HCT116 (cell line): ENCODE results near the gene NFASC. TPM values are rescaled to one million over a fixed set of nuclear protein-coding genes. Genes with fewer than 3 reads are reported as not detected.

Experiments used
- ATAC-seq: fragments of 200-7000 bp; cut with Tn5 transposase; 2 replicates; pipeline ENCODE4 v1.9.1; 2020; ENCODE audit warnings: mild to moderate bottlenecking, moderate library complexity
- BruUV-seq: library from RNA; stranded (reverse); fragments of 400-500 nt; replicated peaks from 2 replicates; lab custom pipeline; 2021; lab: Mats Ljungman, UMichigan
- CTCF ChIA-PET: fragments of 300-600 bp; sonication (Branson Sonifier 250); formaldehyde crosslinking; loops from one replicate; lab custom pipeline; 2021; ENCODE audit warnings: antibody characterized with exemption; lab: Charles Lee
- POLR2A ChIA-PET: fragments of 300-600, 350-600 bp; sonication (Branson Sonifier 250); formaldehyde crosslinking; loops from one replicate; lab custom pipeline; 2021; ENCODE audit warnings: antibody characterized with exemption; lab: Charles Lee
- RAD21 ChIA-PET, 2 experiments: fragments of 300-600 bp; sonication (Branson Sonifier 250); formaldehyde crosslinking; loops; one replicate each; lab custom pipeline; 2023; ENCODE audit warnings: low total read pairs in 2 of 2; ENCODE audit not compliant: uncharacterized antibody in 2 of 2, unreplicated experiment in 2 of 2, low non-redundant PET in 1 of 2; lab: Charles Lee
- DNase-seq: peaks from one replicate; pipeline ENCODE4 v3.0.0-alpha.2; 2010; ENCODE audit warnings: low read depth, low spot score
- H2AFZ ChIP-seq: fragments of 200-600 bp; shearing (Covaris generic), sonication (generic); 2 replicates; pipeline ENCODE4 v1.6.1; 2017; ENCODE audit warnings: low read depth, mixed run types, mixed read lengths, antibody characterized with exemption, low read length; ENCODE audit not compliant: poor library complexity, severe bottlenecking
- H3K27ac ChIP-seq: 2 replicates; pipeline ENCODE4 v1.5.1; 2012; ENCODE audit warnings: low read depth, low read length
- H3K27me3 ChIP-seq: fragments of 200-600 bp; sonication (generic); 2 replicates; pipeline ENCODE4 v1.6.1; 2016; ENCODE audit warnings: mixed run types, low read length, mixed read lengths; ENCODE audit not compliant: insufficient read depth
- H3K36me3 ChIP-seq, 2 experiments: fragments of 200-500 bp in 1 of 2; fragments of 200-600 bp in 1 of 2; sonication (Bioruptor generic) in 1 of 2; sonication (generic) in 1 of 2; 2 replicates each; pipeline versions ENCODE4 v1.5.1 to v1.6.1; 2014 to 2016; ENCODE audit warnings: low read length in 2 of 2, inconsistent platforms in 1 of 2, mixed read lengths in 1 of 2, mixed run types in 1 of 2; ENCODE audit not compliant: insufficient read depth in 2 of 2, control insufficient read depth in 1 of 2
- H3K4me1 ChIP-seq, 2 experiments: fragments of 200-600 bp in 1 of 2; sonication (generic) in 1 of 2; 2 replicates each; pipeline versions ENCODE4 v1.5.1 to v1.6.1; 2012 to 2017; ENCODE audit warnings: low read length in 2 of 2, inconsistent platforms in 1 of 2, mild to moderate bottlenecking in 1 of 2, mixed read lengths in 1 of 2, mixed run types in 1 of 2, moderate library complexity in 1 of 2; ENCODE audit not compliant: insufficient read depth in 2 of 2, control insufficient read depth in 1 of 2
- H3K4me2 ChIP-seq: fragments of 200-600 bp; sonication (generic); 2 replicates; pipeline ENCODE4 v1.6.1; 2017; ENCODE audit warnings: mixed run types, low read length, mixed read lengths
- H3K4me3 ChIP-seq, 2 experiments: fragments of 200-600 bp in 1 of 2; sonication (generic) in 1 of 2; replicated peaks in 1 of 2; 2 replicates each; pipeline ENCODE4 v1.5.1; 2011 to 2016; ENCODE audit warnings: low read length in 2 of 2, control low read depth in 1 of 2, low read depth in 1 of 2, mild to moderate bottlenecking in 1 of 2, mixed read lengths in 1 of 2, mixed run types in 1 of 2
- H3K79me2 ChIP-seq: fragments of 200-600 bp; sonication (generic); 2 replicates; pipeline ENCODE4 v1.6.1; 2017; ENCODE audit warnings: mild to moderate bottlenecking, mixed run types, low read length, moderate library complexity, mixed read lengths; ENCODE audit not compliant: insufficient read depth
- H3K9ac ChIP-seq: fragments of 200-600 bp; sonication (generic); 2 replicates; pipeline ENCODE4 v1.6.1; 2016; ENCODE audit warnings: low read length, mixed read lengths
- H3K9me2 ChIP-seq: fragments of 200-600 bp; sonication (generic), shearing (Covaris generic); 2 replicates; pipeline ENCODE4 v1.6.1; 2017; ENCODE audit warnings: mixed run types, mild to moderate bottlenecking, moderate library complexity; ENCODE audit not compliant: insufficient read depth
- H3K9me3 ChIP-seq, 2 experiments: fragments of 200-500 bp in 1 of 2; fragments of 200-600 bp in 1 of 2; sonication (Bioruptor generic) in 1 of 2; sonication (generic) in 1 of 2; 2 replicates each; pipeline ENCODE4 v1.6.1; 2014 to 2017; ENCODE audit warnings: low read length in 2 of 2, mixed read lengths in 2 of 2, inconsistent platforms in 1 of 2, low read depth in 1 of 2, mild to moderate bottlenecking in 1 of 2, mixed run types in 1 of 2, moderate library complexity in 1 of 2; ENCODE audit not compliant: control insufficient read depth in 1 of 2, insufficient read depth in 1 of 2
- H4K20me1 ChIP-seq: fragments of 200-600 bp; sonication (generic), shearing (Covaris generic); 2 replicates; pipeline ENCODE4 v1.6.1; 2017; ENCODE audit warnings: mixed run types, mild to moderate bottlenecking, moderate library complexity; ENCODE audit not compliant: insufficient read depth
- ELF1 ChIP-seq: IDR thresholded peaks from 2 replicates; pipeline ENCODE4 v1.6.1; 2012; ENCODE audit warnings: low read depth, borderline replicate concordance
- EZH2 ChIP-seq: fragments of 200-600 bp; sonication (generic); IDR thresholded peaks from 2 replicates; pipeline ENCODE4 v1.6.1; 2017; ENCODE audit warnings: antibody characterized with exemption, mixed run types
- EZH2phosphoT487 ChIP-seq: fragments of 200-600 bp; IDR thresholded peaks from 2 replicates; pipeline ENCODE4 v1.6.1; 2018; ENCODE audit warnings: antibody characterized with exemption, borderline replicate concordance
- FOSL1 ChIP-seq: IDR thresholded peaks from 2 replicates; pipeline ENCODE4 v1.6.1; 2012; ENCODE audit warnings: low read depth
- JUND ChIP-seq: IDR thresholded peaks from 2 replicates; pipeline ENCODE4 v1.6.1; 2012
- RAD21 ChIP-seq: IDR thresholded peaks from 2 replicates; pipeline ENCODE4 v1.6.1; 2012; ENCODE audit warnings: low read depth, mild to moderate bottlenecking
- SP1 ChIP-seq: IDR thresholded peaks from 2 replicates; pipeline ENCODE4 v1.6.1; 2012; ENCODE audit warnings: low read depth
- SRF ChIP-seq: IDR thresholded peaks from 2 replicates; pipeline ENCODE4 v1.6.1; 2012; ENCODE audit warnings: low read depth
- TCF7L2 ChIP-seq: IDR thresholded peaks from 2 replicates; pipeline ENCODE4 v1.7.0; 2011; ENCODE audit warnings: borderline replicate concordance, inconsistent platforms; ENCODE audit not compliant: insufficient read depth, insufficient read length; ENCODE audit errors: extremely low read depth
- YY1 ChIP-seq: IDR thresholded peaks from 2 replicates; pipeline ENCODE4 v1.6.1; 2011; ENCODE audit warnings: low read length, low read depth, moderate library complexity, mild to moderate bottlenecking; ENCODE audit not compliant: insufficient replicate concordance; ENCODE audit errors: extremely low read depth
- ZNF274 ChIP-seq: fragments of 200-500 bp; sonication (Bioruptor generic); IDR thresholded peaks from 2 replicates; pipeline ENCODE4 v1.6.1; 2014; ENCODE audit warnings: mild to moderate bottlenecking, low read depth, low read length, inconsistent platforms
- intact Hi-C: fragments of 100-400 bp; cut with micrococcal nuclease; formaldehyde crosslinking; loops from 2 replicates; pipeline ENCODE4 v1.10.0; 2022
- total RNA-seq: library from RNA; stranded (reverse); gene quantifications from one replicate; pipeline ENCODE4 v1.2.1, GENCODE V29; 2021; ENCODE audit not compliant: unreplicated experiment
- TF ChIP-seq, protein P1 (sequence below): IDR thresholded peaks from 2 replicates; pipeline ENCODE4 v1.6.1; 2012
- TF ChIP-seq, protein P2 (sequence below): IDR thresholded peaks from 2 replicates; pipeline ENCODE4 v1.6.1; 2012
- TF ChIP-seq, protein P3 (sequence below), 3 experiments: fragments of 200-600 bp in 1 of 3; sonication (generic) in 1 of 3; IDR thresholded peaks in 2 of 3; conservative IDR thresholded peaks in 1 of 3; 2 replicates each; pipeline ENCODE4 v1.5.1; 2012 to 2017; ENCODE audit warnings: low read depth in 2 of 3, low read length in 2 of 3, antibody characterized with exemption in 1 of 3, borderline replicate concordance in 1 of 3, control low read depth in 1 of 3, mild to moderate bottlenecking in 1 of 3, mixed read lengths in 1 of 3, mixed run types in 1 of 3, moderate library complexity in 1 of 3; ENCODE audit not compliant: insufficient read depth in 1 of 3
- TF ChIP-seq, protein P4 (sequence below): IDR thresholded peaks from 2 replicates; pipeline ENCODE4 v1.6.1; 2012; ENCODE audit warnings: low read depth

The NFASC gene
- total RNA-seq, 1 experiment from 2014 or later, result 0.57 TPM

DNA sequence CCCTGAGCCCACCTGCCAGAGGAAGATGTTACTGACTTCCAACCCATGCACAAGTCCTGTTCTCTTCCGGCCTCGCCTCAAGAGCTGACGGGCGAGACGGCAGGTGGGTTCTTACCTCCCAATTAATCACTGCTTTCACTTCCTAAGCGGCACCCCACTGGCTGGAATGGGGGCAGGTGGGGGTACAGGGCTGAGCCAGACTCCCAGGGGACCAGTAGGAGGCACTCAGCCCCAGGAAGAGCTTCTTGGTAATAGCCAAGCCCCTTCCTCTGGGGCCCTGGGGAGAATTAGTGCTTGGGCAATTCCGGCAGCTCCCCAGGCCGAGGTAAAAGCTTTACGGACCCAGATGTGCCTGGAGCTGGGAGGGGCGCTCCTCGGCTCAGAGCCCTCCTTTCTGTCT lies 182.0 kb downstream of the NFASC start:
- Histone ChIP-seq H3K4me3 (no peak overlapping the region), H3K36me3 (no peaks in the 10 kb centered on the region), H3K9ac (no peak overlapping the region), H2AFZ (no peak overlapping the region), H3K27me3 (peaks cover 3% of the 10 kb centered on the region; the same call in 1 of the 2 replicates), H3K9me2 (no peaks in the 10 kb centered on the region), H3K79me2 (no peaks in the 10 kb centered on the region), H3K27ac (no peak overlapping the region), H3K4me2 (no peak overlapping the region), H3K4me1 (no peaks in the 10 kb centered on the region), H3K9me3 (no peaks in the 10 kb centered on the region), H4K20me1 (no peaks in the 10 kb centered on the region)
- no peak for DNase-seq
- intact Hi-C loops, result no loop called here
- no peak for ATAC-seq
- ChIA-PET RAD21 (interaction anchor here in 1 of 2 experiments (0.6 kb wide), 1 partner anchor 33 kb away, joined by 3 read pairs; no protein-coding TSS in a partner anchor), POLR2A (no interaction called here), CTCF (interaction anchor here (1.2 to 2.0 kb wide), 3 partner anchors 8 to 10 kb away, joined by 3 to 9 read pairs (median 5); no protein-coding TSS in a partner anchor)
- TF ChIP-seq JUND, result no peak
- no peak for TF ChIP-seq ZNF274
- TF ChIP-seq, protein P1, sequence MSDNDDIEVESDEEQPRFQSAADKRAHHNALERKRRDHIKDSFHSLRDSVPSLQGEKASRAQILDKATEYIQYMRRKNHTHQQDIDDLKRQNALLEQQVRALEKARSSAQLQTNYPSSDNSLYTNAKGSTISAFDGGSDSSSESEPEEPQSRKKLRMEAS, result no peak
- TF ChIP-seq, protein P2, sequence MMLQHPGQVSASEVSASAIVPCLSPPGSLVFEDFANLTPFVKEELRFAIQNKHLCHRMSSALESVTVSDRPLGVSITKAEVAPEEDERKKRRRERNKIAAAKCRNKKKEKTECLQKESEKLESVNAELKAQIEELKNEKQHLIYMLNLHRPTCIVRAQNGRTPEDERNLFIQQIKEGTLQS, result no peak
- no peak for TF ChIP-seq RAD21
- no peak for TF ChIP-seq FOSL1
- TF ChIP-seq YY1, result no peak
- TF ChIP-seq TCF7L2, result no peak
- no peak for TF ChIP-seq SP1
- no TSS peak for BruUV-seq

DNA sequence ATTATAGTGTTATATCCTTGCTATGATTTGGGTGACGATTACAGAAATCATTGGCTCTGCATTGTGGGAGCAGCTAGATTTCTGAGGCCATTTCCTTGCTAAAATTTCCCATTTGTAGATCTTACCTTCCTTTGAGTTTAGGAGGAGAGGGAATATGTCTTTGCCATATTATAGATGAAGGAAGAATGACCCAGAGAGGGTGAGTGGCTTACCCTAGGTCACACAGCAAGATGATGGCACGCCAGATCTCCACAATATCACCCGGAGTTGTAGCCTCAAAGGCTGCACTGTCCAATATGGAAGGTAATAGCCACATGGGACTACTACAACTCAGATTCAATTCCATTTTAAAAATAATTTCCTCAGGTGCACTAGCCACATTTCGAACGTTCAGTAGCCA lies 182.6 kb downstream of the NFASC start:
- no TSS peak for BruUV-seq
- Histone ChIP-seq H3K4me1 (no peaks in the 10 kb centered on the region), H3K36me3 (no peaks in the 10 kb centered on the region), H4K20me1 (no peaks in the 10 kb centered on the region), H3K79me2 (no peaks in the 10 kb centered on the region), H2AFZ (no peak overlapping the region), H3K4me3 (no peak overlapping the region), H3K27ac (no peak overlapping the region), H3K4me2 (no peak overlapping the region), H3K9me3 (no peaks in the 10 kb centered on the region), H3K9me2 (no peaks in the 10 kb centered on the region), H3K27me3 (no peaks in the 10 kb centered on the region), H3K9ac (no peak overlapping the region)
- DNase-seq (no peak), ATAC-seq (no peak)
- CTCF ChIA-PET, result interaction anchor here (1.8 to 2.0 kb wide), 2 partner anchors 9 to 10 kb away, joined by 5 to 9 read pairs; no protein-coding TSS in a partner anchor
- intact Hi-C loops, result no loop called here
- POLR2A ChIA-PET, result no interaction called here
- RAD21 ChIA-PET, result interaction anchor here in 1 of 2 experiments (0.6 kb wide), 1 partner anchor 32 kb away, joined by 3 read pairs; no protein-coding TSS in a partner anchor
- TF ChIP-seq ELF1, result no peak
- TF ChIP-seq SRF, result no peak
- no peak for TF ChIP-seq FOSL1
- TF ChIP-seq, protein P3, sequence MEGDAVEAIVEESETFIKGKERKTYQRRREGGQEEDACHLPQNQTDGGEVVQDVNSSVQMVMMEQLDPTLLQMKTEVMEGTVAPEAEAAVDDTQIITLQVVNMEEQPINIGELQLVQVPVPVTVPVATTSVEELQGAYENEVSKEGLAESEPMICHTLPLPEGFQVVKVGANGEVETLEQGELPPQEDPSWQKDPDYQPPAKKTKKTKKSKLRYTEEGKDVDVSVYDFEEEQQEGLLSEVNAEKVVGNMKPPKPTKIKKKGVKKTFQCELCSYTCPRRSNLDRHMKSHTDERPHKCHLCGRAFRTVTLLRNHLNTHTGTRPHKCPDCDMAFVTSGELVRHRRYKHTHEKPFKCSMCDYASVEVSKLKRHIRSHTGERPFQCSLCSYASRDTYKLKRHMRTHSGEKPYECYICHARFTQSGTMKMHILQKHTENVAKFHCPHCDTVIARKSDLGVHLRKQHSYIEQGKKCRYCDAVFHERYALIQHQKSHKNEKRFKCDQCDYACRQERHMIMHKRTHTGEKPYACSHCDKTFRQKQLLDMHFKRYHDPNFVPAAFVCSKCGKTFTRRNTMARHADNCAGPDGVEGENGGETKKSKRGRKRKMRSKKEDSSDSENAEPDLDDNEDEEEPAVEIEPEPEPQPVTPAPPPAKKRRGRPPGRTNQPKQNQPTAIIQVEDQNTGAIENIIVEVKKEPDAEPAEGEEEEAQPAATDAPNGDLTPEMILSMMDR (IDR thresholded peaks at IDR 0.05 in 2 of 3, conservative IDR thresholded peaks at IDR 0.05 in 1 of 3; ENCODE audit: borderline replicate concordance in 1 of 3, insufficient read depth in 1 of 3, low read depth in 2 of 3, low read length in 2 of 3), result no peak
- TF ChIP-seq, protein P4, sequence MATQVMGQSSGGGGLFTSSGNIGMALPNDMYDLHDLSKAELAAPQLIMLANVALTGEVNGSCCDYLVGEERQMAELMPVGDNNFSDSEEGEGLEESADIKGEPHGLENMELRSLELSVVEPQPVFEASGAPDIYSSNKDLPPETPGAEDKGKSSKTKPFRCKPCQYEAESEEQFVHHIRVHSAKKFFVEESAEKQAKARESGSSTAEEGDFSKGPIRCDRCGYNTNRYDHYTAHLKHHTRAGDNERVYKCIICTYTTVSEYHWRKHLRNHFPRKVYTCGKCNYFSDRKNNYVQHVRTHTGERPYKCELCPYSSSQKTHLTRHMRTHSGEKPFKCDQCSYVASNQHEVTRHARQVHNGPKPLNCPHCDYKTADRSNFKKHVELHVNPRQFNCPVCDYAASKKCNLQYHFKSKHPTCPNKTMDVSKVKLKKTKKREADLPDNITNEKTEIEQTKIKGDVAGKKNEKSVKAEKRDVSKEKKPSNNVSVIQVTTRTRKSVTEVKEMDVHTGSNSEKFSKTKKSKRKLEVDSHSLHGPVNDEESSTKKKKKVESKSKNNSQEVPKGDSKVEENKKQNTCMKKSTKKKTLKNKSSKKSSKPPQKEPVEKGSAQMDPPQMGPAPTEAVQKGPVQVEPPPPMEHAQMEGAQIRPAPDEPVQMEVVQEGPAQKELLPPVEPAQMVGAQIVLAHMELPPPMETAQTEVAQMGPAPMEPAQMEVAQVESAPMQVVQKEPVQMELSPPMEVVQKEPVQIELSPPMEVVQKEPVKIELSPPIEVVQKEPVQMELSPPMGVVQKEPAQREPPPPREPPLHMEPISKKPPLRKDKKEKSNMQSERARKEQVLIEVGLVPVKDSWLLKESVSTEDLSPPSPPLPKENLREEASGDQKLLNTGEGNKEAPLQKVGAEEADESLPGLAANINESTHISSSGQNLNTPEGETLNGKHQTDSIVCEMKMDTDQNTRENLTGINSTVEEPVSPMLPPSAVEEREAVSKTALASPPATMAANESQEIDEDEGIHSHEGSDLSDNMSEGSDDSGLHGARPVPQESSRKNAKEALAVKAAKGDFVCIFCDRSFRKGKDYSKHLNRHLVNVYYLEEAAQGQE, result no peak
- no peak for TF ChIP-seq EZH2phosphoT487
- no peak for TF ChIP-seq EZH2
- no peak for TF ChIP-seq YY1
